ENCODE results near the gene TCF7L2. TPM values are rescaled to one million over a fixed set of nuclear protein-coding genes. Genes with fewer than 3 reads are reported as not detected.
A peak's percentile ranks its signal among the peaks of the same experiment; 100 is the strongest.

TCF7L2 gene
- total RNA-seq, 1 donor from 2014 or later: 8.2 TPM

DNA sequence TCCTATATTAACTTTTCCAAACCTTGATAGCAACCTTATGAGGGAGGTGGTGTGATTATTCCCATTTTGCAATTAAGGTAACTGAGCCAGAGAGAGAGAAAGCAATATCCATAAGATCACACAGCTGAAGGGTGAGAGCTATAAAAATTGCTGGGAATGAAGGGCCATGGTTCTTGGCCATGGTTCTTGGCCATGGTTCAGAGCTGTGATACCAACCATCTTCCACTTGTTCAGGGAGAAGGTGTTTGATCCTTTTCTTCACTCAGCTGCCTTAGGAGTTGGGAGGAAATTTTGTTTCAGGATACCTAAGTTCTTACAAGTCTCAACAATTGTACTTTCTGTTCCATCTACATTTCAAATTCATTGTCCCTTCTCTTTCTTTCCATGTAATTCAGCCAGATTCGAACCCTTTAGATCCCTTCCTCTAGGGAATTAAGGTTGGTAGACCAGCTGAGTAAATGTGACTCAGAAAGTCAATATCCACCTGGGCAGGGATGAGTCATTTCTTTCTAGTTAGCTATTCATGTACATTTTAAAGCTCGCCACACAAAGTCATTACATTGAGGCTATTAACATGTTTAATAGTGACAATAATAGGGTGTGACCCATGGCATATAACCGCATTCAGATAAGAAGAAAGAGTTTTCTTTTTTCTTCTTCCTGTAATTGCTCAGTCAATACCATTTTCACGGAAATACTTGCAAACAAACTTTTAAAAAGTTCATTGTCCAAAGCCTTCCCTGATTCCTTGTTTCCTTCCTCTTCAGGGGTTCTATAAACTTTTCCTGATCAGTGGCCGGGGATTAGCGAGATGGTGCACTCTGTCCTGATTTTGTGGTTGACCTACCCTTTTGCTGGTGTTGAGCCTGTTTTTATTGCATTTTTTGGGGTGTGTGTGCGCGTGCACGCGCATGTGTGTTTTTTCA, 143.4 kb downstream of the TCF7L2 start:
- TF ChIP-seq, protein P1, sequence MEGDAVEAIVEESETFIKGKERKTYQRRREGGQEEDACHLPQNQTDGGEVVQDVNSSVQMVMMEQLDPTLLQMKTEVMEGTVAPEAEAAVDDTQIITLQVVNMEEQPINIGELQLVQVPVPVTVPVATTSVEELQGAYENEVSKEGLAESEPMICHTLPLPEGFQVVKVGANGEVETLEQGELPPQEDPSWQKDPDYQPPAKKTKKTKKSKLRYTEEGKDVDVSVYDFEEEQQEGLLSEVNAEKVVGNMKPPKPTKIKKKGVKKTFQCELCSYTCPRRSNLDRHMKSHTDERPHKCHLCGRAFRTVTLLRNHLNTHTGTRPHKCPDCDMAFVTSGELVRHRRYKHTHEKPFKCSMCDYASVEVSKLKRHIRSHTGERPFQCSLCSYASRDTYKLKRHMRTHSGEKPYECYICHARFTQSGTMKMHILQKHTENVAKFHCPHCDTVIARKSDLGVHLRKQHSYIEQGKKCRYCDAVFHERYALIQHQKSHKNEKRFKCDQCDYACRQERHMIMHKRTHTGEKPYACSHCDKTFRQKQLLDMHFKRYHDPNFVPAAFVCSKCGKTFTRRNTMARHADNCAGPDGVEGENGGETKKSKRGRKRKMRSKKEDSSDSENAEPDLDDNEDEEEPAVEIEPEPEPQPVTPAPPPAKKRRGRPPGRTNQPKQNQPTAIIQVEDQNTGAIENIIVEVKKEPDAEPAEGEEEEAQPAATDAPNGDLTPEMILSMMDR (IDR thresholded peaks at IDR 0.05): no peak
- Histone ChIP-seq H3K27me3 (no peaks in the 10 kb centered on the region), H3K9me3 (no peaks in the 10 kb centered on the region), H3K4me3 (no peak overlapping the region), H3K4me1 (peaks cover 0 to 3% of the 10 kb centered on the region in 2 donors), H3K36me3 (no peaks in the 10 kb centered on the region), H3K27ac (peak overlapping the region; percentile 4 to 48)
- DNase-seq (ENCODE audit: low spot score in 2 of 2): peak in 1 of 2 donors; percentile 15
- intact Hi-C loops (cut with DNase I): no loop called here

DNA sequence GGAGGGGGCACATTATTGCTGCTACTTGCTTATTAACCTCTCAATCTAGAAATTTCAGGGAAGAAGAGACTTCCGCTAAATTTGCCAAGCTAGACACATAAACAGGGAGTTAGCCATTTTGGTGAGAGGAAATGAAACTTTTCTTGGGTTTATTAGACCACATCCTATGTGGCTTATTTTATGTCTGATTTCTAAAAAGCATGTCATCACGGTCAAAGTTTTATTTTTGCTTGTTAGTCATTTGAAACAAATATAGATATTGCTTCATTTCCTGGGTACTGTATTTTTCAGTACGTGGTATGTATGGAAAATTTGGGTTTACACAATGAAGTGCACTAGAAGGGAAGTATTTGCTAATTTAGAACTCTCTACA, 144.1 kb downstream of the TCF7L2 start:
- DNase-seq (ENCODE audit: low spot score in 2 of 2): no peak
- Histone ChIP-seq H3K27me3 (no peaks in the 10 kb centered on the region), H3K9me3 (no peaks in the 10 kb centered on the region), H3K36me3 (no peaks in the 10 kb centered on the region), H3K27ac (peak overlapping the region; percentile 4 to 48), H3K4me3 (no peak overlapping the region), H3K4me1 (peaks cover 0 to 3% of the 10 kb centered on the region in 2 donors)
- intact Hi-C loops (cut with DNase I): no loop called here
- TF ChIP-seq, protein P1 (IDR thresholded peaks at IDR 0.05): no peak

DNA sequence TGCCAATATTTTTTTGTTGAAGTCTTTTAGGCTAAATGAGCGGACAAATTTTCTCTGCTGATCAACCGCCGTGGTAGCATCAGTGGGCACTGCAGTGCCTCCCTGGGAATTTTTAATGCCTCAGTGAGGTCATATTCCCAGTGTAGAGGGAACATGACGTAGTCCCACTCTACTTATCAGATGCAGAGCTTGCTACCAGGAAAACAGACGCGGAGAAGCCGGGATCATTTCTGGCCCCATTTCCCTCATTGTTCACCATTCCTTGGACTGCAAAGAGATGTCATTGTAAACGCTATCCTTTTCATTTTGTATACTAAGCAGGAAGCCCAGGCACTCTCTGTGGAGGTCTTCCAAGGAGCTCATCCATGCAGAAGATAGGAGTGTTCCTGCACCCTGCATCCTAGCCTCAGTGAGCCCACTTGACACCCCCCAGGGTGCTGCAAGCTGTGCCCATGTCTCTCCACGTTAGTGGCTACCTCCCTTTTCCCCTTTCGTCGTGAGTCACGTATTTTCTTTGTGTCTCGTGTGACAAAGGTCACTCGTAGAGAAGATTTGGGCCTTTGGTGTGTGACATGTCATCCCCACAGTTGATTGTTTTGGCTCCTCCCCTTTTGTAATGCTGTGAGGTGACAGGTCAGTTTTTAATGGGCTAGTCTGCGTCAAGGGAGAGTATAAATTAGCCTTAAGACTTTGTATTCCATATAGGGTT, 145.5 kb downstream of the TCF7L2 start:
- no peak overlapping the region for H3K27ac ChIP-seq
- H3K9me3 ChIP-seq: no peaks in the 10 kb centered on the region
- H3K36me3 ChIP-seq: no peaks in the 10 kb centered on the region
- no peaks in the 10 kb centered on the region for H3K27me3 ChIP-seq
- no peak for DNase-seq (ENCODE audit: low spot score in 2 of 2)
- H3K4me3 ChIP-seq: no peak overlapping the region
- H3K4me1 ChIP-seq: peaks cover 0 to 7% of the 10 kb centered on the region in 2 donors
- intact Hi-C loops (cut with DNase I): no loop called here
- TF ChIP-seq, protein P1 (IDR thresholded peaks at IDR 0.05): no peak

DNA sequence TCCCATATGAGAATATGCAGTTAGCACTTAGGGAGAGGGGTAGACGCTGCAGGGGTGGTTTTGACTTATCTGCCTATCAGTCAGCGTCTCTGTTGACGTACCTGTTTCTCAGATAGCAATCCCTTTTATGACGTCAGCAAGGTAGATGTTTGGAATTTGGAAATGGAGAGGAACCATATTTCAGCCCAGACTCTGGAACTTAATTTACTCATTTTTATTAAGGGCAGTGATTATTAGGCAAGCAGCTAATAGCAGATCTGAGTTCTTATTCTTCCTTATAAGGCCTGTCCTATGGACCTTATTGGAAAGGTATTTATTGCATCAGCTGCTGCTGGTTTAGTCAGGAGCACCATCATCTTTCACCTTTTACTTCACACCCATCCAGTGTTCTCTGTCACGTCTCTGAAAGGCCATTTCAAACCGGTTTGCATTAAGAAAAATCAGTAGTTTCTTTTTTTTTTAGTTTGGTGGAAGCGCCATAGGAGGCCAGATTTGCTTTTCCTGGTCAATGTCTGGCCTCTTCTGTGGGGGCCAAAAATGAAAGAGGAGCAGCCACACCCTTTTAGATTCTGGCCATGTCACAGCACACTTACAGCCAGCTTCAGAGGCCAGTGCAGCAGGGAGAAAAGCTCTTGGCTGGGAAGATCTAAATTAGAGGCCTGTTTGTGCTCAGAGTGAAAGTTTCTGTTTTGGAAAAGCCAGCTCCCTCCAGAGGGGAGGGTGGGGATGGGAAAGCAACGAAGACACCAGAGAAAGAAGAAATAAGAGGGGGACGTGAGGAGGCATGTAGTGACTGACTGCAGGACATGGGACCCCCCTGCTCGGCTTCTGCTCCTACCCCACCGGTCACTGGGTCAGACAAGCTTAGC, 146.3 kb downstream of the TCF7L2 start:
- TF ChIP-seq, protein P1 (IDR thresholded peaks at IDR 0.05): no peak
- Histone ChIP-seq H3K4me1 (peaks cover 0 to 7% of the 10 kb centered on the region in 2 donors), H3K9me3 (no peaks in the 10 kb centered on the region), H3K27ac (peak overlapping the region; percentile 29 to 53), H3K36me3 (no peaks in the 10 kb centered on the region), H3K27me3 (no peaks in the 10 kb centered on the region), H3K4me3 (no peak overlapping the region)
- no peak for DNase-seq (ENCODE audit: low spot score in 2 of 2)
- intact Hi-C loops (cut with DNase I): no loop called here

DNA sequence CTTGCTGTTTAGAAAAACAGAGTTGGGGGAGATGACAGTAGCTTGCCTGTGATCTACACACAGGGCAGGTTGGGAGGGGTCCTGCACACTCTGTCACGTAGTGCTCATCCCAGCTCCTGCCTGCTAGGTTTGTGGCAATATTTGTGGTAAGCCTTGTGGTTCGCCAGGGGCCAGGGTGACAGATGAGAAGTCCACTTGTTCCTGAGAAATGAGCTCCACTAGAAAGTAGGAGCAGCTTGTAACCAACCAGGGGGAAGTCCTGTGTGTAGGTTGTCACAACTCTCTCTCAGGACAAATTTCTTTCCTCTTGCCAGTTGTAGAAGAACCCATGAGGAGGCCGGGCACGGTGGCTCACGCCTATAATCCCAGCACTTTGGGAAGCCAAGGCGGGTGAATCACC, 147.0 kb downstream of the TCF7L2 start:
- Histone ChIP-seq H3K9me3 (no peaks in the 10 kb centered on the region), H3K27me3 (no peaks in the 10 kb centered on the region), H3K27ac (peak overlapping the region; percentile 29 to 53), H3K4me1 (peaks cover 0 to 7% of the 10 kb centered on the region in 2 donors), H3K36me3 (no peaks in the 10 kb centered on the region), H3K4me3 (no peak overlapping the region)
- intact Hi-C loops (cut with DNase I): no loop called here
- TF ChIP-seq, protein P1 (IDR thresholded peaks at IDR 0.05): no peak
- DNase-seq (ENCODE audit: low spot score in 2 of 2): no peak
